ENCODE data around the gene P2RY11.

The P2RY11 gene

GRCh38 chr19:10113964-10114650, 2.6 kb downstream of the P2RY11 start:
- DNase-seq: no peak

GRCh38 chr19:10114651-10115391, 3.3 kb downstream of the P2RY11 start:
- DNase-seq: no peak

GRCh38 chr19:10115392-10116084, 4.0 kb downstream of the P2RY11 start:
- DNase-seq: no peak

DNA sequence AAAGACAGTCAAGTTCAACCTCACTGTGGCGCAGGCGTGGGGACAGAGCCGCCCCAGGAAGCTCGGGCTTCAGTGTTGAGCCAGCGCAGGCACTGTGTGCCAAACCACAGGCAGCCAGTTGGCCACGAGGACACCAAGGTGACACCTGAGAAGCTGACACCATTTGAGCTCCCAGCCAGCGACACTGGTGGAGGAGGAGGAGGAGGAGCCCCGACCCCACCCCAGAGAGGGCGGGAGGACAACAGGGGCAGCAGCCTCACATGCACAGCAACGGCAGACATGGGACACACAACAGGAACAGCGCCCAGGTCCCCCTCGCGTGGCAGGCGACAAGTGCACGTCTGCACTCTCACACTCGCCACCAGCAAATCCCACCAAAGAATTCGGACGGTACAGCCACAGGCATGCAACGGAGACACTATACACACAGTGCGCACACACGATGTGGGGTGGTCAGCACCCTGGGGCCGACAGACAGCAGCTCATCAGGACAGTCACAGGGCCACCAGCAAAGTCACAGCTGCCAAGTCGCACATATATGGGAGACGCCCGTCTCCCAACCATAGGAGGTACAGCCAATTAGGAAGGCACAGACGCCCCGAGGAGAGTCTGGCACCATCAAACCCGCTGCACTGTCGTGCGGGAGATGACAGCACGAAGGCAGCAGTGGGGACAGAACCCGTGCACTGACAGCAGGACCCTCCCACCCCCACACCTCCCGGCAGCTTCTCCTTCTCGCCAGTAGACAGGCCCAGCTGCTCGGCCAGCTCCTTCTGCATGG, 4.8 kb downstream of the P2RY11 start:
- DNase-seq: no peak

GRCh38 chr19:10116866-10117616, 5.5 kb downstream of the P2RY11 start:
- DNase-seq: no peak

- no peak for DNase-seq
Measured at GRCh38 chr19:10118960-10119359, 7.5 kb downstream of the P2RY11 start.

- DNase-seq: no peak
Measured at GRCh38 chr19:10120538-10121189, 9.2 kb downstream of the P2RY11 start.

DNA sequence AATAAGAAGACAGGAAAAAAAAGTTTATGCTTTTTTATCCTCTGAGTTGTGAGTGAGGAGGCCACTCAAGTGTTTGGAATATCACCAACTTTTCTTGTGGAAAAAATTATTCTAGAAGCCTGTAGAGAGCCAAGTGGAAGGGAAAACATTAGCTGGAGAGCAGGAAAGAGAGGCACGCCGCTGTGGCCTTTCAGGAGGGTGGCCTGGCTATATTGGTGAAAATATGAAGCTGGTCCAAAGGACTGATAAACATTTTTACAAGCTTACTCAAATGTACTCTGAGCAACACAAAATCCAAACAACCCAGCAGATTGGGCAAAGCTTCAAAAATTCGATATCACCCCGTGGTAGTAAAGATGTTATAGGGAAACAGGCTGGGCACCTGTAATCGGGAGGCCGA, 10.6 kb downstream of the P2RY11 start:
- no peak for DNase-seq

GRCh38 chr19:10124429-10124828, 12.9 kb downstream of the P2RY11 start:
- DNase-seq: no peak

- no peak for DNase-seq
Measured at GRCh38 chr19:10126213-10126639, 14.7 kb downstream of the P2RY11 start.

DNA sequence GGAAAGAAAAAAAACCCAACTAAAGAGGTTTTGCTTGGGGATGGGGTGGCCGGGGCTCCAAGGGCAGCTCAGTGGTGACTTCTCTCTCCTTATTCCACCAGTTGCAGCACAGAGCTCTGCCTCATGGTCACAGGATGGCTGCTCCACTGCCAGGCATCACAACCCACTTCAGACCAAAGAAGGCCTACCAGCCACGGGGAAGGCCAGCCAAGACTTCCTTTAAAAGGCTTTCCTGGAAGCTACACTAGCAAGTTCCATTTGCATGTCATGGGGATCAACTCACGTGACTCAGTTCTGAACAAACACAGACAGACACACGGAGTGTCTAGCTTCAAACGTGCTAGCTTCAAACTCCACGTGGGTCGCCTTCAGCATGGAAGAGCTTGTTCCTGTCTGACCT, 21.4 kb downstream of the P2RY11 start:
- no peak for DNase-seq

- DNase-seq: no peak
Measured at GRCh38 chr19:10133596-10133995, 22.1 kb downstream of the P2RY11 start.

GRCh38 chr19:10134040-10134439, 22.5 kb downstream of the P2RY11 start:
- no peak for DNase-seq

GRCh38 chr19:10135551-10136334, 24.2 kb downstream of the P2RY11 start:
- DNase-seq: no peak

GRCh38 chr19:10136936-10137335, 25.4 kb downstream of the P2RY11 start:
- no peak for DNase-seq

DNA sequence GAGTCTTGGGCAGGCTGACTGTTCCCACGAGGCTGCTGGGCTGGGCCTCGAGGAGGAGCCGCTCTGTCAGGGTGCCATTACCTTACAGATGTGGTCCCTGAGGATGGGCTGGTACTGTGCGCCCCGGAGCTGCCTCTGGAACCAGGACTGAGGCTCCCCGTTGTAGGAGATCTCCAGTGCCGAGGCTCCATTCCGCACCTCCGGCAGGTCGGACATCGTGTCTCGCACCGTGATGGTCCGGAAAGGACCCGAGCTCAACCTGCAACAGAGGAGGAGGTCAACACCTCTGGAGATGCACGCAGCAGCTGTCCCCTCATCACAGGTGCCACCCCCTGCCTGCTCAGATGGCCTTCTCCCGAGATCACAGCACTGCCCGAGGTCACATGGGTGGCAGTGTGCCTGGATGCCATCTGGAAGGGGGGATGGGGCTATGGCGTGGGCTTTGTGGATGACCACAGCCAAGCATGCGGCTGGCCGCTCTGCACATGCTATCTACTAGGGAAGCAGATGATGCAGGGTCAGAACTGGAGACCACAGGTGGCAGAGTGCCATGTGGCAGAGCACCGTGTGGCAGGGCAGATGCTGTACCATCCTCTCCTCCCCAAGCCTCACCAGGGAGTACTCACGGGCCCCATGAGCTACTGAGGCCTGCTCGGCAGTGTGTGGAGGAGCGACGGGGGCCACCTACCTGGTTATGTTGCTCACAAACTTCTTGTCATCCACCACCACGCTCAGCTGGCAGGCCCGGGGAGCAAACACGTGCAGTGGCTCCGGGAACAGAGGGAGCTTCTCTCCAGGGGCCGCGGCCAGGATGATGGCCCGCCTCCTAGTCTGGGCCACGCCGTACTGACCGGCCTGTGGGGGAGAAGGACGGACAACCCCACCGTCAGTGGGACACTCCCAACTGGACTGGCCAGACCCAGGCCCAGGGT, 26.5 kb downstream of the P2RY11 start:
- DNase-seq: no peak

DNA sequence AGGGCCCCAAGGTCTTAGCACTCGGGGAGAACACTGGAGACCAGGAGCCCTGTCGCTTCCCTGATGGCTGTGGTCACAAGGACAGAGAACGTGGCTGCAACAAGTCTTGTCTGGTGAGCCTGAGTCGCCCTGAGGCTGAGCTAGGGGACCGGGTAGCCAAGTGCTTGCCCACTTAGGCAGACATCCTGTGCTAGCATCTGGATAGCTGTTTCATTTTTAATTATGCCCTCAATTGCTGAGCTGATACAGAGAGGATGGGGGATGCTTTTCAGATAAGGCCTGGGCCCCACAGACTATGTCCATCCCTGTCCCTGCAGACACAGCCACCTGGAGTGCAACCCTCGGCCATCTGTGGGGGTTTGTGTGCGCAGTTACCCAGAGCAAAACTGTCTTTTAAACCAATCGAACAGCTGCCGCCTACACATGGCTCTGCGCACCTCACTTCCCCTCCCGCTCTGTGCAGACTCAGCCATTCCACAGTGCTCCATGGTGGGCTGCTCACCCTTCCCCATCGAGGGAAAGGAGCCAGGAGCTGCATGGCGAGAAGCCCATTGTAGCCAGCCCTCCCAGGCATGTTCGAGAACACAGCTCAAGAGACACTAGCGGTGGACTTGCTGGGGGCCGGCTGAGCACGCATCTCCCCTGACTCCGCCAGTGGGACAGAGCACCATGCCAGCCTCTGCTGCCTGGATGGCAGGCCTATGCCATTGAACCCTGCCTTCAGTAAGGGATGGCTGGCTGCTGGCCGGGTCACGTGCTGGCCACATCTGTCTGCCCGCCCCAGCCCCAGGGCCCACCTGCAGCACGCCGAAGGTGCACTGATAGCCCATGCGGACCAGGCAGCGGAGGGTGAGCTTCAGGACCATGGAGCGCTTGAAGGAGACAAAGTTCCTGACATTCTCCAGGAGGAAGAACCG, 27.6 kb downstream of the P2RY11 start:
- no peak for DNase-seq

DNA sequence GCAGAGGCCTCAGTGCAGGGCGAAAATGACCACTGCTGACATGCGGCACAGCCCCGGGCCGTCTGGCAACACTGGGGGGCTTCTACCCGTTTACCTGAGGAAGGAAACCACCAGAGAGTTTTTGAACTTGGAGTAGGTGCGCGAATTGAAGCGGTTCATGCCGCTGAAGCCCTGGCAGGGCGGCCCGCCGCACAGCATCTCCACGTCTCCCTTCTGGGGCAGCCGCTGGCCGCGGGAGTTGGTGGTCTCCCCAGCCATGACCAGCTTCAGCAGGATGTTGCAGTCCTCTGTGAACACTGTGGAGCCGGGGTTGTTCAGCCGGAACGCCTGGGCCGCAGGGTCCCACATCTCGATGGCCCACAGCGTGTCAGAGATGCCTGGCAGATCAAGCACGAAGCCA, 28.5 kb downstream of the P2RY11 start:
- no peak for DNase-seq

DNA sequence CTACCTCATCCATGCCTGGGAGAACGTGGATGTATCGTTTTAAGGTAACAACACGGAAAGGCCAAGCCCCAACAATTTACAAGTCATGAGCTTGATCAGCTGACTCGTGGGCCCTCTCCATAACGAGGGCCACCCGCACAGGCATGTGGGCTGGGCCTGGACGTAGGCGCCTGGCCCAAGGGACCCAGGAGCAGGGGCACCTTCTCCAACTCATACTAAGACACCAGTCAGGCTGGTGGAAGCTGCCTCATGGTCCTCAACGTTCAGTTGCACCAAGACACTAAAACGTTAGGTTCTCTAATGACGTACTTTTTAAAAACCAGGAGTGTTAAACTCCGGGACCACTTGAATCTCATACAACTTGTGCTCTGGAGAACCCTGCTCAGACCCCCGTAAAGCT, 30.0 kb downstream of the P2RY11 start:
- DNase-seq: no peak

Data from NCI-H345 (cell line).